SH-SY5Y (cell line): ENCODE results near the gene OSGIN1.

Source experiments
- GATA2 ChIP-seq: IDR thresholded peaks from 2 replicates; pipeline ENCODE4 v1.6.1; 2011; ENCODE audit warnings: mild to moderate bottlenecking, low read depth, low read length
- GATA3 ChIP-seq: IDR thresholded peaks from 2 replicates; pipeline ENCODE4 v1.6.1; 2011; ENCODE audit warnings: low read depth, mild to moderate bottlenecking, low read length, moderate library complexity

DNA sequence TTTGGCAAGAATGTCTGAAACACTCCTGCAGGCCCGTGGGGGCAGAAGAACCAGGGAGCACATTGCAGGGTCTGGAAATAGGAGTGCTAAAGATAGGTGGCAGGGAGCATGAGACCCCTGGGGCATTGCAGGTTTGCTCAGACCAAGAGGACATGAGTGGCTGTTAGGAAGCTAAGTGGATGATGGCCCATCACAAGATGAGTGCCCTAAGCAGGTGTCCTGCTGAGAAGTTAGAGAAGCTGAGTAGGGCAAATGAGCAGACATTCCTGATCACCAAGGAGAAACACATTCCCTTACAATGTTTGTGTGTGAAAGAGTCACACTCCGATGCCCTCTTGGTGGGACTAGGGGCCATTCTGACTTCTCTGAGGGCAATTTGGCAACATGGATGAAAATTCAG lies 44.2 kb upstream of the OSGIN1 start:
- no peak for TF ChIP-seq GATA2
- no peak for TF ChIP-seq GATA3
